CD8-positive, alpha-beta memory T cell (primary cell): ENCODE measurements around the gene C16orf92. TPM values are rescaled to one million over a fixed set of nuclear protein-coding genes. Genes with fewer than 3 reads are reported as not detected.

Experiments used
- CTCF ChIA-PET: fragments of 350-600 bp; sonication (Branson Sonifier 250); formaldehyde crosslinking; loops from one replicate; lab custom pipeline; 2021; ENCODE audit warnings: antibody characterized with exemption; lab: Charles Lee
- POLR2A ChIA-PET: fragments of 350-600 bp; sonication (Branson Sonifier 250); formaldehyde crosslinking; loops from one replicate; lab custom pipeline; 2021; ENCODE audit warnings: antibody characterized with exemption; lab: Charles Lee
- DNase-seq, 5 donors: peaks; one replicate each; pipeline versions ENCODE4 v3.0.0 to v3.0.0-alpha.2; 2020 to 2022; ENCODE audit warnings: mixed read lengths in 1 of 5
- H3K27ac ChIP-seq: one replicate; pipeline ENCODE4 v1.7.0; 2013; ENCODE audit warnings: low read depth, mild to moderate bottlenecking, low read length, moderate library complexity
- H3K27me3 ChIP-seq: 2 replicates; pipeline ENCODE4 v1.7.0; 2013; ENCODE audit warnings: low read length, mild to moderate bottlenecking; ENCODE audit not compliant: insufficient read depth, poor library complexity, severe bottlenecking
- H3K36me3 ChIP-seq: 2 replicates; pipeline ENCODE4 v1.7.0; 2013; ENCODE audit warnings: mild to moderate bottlenecking, low read length, moderate library complexity; ENCODE audit not compliant: insufficient read depth
- H3K4me1 ChIP-seq: 2 replicates; pipeline ENCODE4 v1.7.0; 2013; ENCODE audit warnings: mild to moderate bottlenecking, low read length, moderate library complexity; ENCODE audit not compliant: insufficient read depth
- H3K4me3 ChIP-seq: 2 replicates; pipeline ENCODE4 v1.7.0; 2013; ENCODE audit warnings: mild to moderate bottlenecking, low read length
- H3K9me3 ChIP-seq: 2 replicates; pipeline ENCODE4 v1.7.0; 2013; ENCODE audit warnings: mild to moderate bottlenecking, low read length
- H3K27ac Mint-ChIP-seq, 8 donors: one replicate each; pipeline ENCODE4 v1.8.0; 2020 to 2021; ENCODE audit warnings: mixed read lengths in 8 of 8, mild to moderate bottlenecking in 6 of 8, inconsistent platforms in 3 of 8, moderate library complexity in 3 of 8
- H3K27me3 Mint-ChIP-seq, 2 donors: one replicate each; pipeline ENCODE4 v1.8.0; 2020 to 2021; ENCODE audit warnings: mixed read lengths in 2 of 2, mild to moderate bottlenecking in 1 of 2, moderate library complexity in 1 of 2
- H3K36me3 Mint-ChIP-seq, 3 donors: one replicate each; pipeline ENCODE4 v1.8.0; 2020 to 2021; ENCODE audit warnings: mixed read lengths in 3 of 3, inconsistent platforms in 1 of 3, mild to moderate bottlenecking in 1 of 3
- H3K4me1 Mint-ChIP-seq, 3 donors: one replicate each; pipeline ENCODE4 v1.8.0; 2020 to 2021; ENCODE audit warnings: mixed read lengths in 3 of 3, inconsistent platforms in 1 of 3, mild to moderate bottlenecking in 1 of 3
- H3K4me3 Mint-ChIP-seq, 7 donors: one replicate each; pipeline ENCODE4 v1.8.0; 2020 to 2021; ENCODE audit warnings: mixed read lengths in 7 of 7, mild to moderate bottlenecking in 6 of 7, moderate library complexity in 4 of 7, inconsistent platforms in 2 of 7
- H3K9me3 Mint-ChIP-seq, 5 donors: one replicate each; pipeline ENCODE4 v1.8.0; 2020 to 2022; ENCODE audit warnings: mixed read lengths in 5 of 5, mild to moderate bottlenecking in 3 of 5, moderate library complexity in 2 of 5, inconsistent platforms in 1 of 5
- polyA plus RNA-seq: library from polyadenylated mRNA; unstranded; fragments of 300-500 nt; fragmentation: Illumina TruSeq; gene quantifications from one replicate; pipeline ENCODE4 v1.2.3, GENCODE V29; 2021
- total RNA-seq, 2 experiments: library from RNA; stranded (reverse); gene quantifications; one replicate each; pipeline ENCODE4 v1.2.3, GENCODE V29; 2021

Gene C16orf92, protein sequence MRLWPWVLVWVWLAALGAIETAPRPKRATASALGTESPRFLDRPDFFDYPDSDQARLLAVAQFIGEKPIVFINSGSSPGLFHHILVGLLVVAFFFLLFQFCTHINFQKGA
- total RNA-seq = not detected
- polyA plus RNA-seq = not detected

DNA sequence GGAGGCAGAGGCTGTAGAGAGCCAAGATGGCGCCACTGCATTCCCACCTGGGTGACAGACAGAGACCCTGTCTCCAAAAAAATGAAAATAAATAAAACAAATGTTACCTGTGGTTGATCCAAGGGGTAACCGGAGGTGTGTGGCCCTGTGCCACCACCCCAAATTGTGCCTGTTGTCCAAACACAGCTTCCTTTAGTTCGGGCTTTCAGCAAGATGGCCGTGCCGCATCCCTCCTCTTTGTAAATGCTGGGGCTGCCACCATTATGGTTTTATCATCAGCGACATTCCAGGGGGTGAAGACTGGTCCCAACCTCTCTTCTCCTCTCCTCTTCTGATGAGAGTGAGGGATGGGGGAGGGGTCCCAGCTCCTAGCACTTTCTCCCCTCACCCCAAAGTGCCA lies at the start of gene C16orf92:
C16orf92 (plus strand) TSS at position 312 of the 400 bp plus-strand sequence. CDS start 143 bp downstream, outside the sequence.
- ChIA-PET CTCF (interaction anchor here (1.0 to 1.2 kb wide), 3 partner anchors 8 to 331 kb away, joined by 3 to 4 read pairs (median 3); partner anchors contain the start of gene TLCD3B), POLR2A (no interaction called here)
- Histone ChIP-seq H3K4me1 (peaks cover 11% of the 10 kb centered on the region), H3K27ac (no peak within 1 kb of the TSS), H3K4me3 (no peak within 1 kb of the TSS), H3K36me3 (no peaks in the 10 kb centered on the region), H3K9me3 (no peaks in the 10 kb centered on the region), H3K27me3 (no peaks in the 10 kb centered on the region)
- DNase-seq = no peak
- peaks cover 22 to 25% of the 10 kb centered on the region in 2 donors for H3K27me3 Mint-ChIP-seq
- no peak within 1 kb of the TSS for H3K27ac Mint-ChIP-seq
- H3K9me3 Mint-ChIP-seq = no peaks in the 10 kb centered on the region
- no peak within 1 kb of the TSS for H3K4me3 Mint-ChIP-seq
- H3K4me1 Mint-ChIP-seq = peaks cover 5 to 12% (median 7%) of the 10 kb centered on the region in 3 donors
- H3K36me3 Mint-ChIP-seq = peaks cover 0 to 5% (median 0%) of the 10 kb centered on the region in 3 donors

DNA sequence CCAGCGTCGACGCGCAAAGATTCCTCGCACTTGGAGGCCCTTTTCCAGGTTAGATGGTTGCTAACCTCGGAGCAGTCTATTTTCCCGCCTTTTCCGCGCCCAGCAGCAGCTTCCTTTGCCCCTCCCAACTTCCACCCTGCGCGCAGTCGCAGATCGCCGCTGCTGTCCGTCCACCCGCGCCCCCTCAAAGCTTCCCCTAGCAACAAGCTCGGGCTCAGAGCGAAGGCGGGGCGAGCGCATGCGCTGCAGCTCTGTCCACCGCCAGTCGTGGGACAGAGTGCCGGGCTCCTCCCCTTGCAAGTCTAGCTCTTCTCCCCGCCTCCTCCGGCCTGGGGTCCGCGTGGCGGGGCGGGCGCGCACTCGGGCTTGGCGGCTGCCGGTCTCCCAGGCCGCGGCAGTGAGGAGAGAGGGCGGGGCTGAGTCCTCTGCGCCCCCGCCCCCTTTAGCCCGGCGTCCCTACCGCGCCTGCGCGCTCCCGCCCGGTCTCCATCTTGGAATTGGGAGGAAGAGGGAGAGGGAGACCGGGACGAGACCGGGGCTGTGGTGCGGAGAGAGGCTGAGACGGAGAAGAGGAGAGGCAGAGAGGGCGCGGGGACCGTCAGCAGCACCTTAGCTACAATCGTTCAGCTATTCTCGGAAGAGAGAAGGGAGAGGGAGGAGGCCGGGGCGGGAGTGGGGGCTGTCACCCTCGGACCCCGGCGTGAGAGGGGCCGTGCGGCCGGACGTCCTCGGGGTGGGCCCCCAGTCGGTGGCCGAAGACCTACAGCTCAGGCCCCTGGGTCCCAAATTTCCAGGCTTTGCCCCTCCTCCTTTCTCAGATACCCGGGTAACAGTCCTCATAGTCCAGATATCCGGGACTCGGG lies 49.4 kb upstream of the C16orf92 start, which contains the start of gene TAOK2:
TAOK2 (plus strand) TSS at position 485 of the 863 bp plus-strand sequence. CDS start 3,905 bp downstream, outside the sequence.
- H3K9me3 ChIP-seq = no peaks in the 10 kb centered on the region
- Mint-ChIP-seq H3K4me3 (peak within 1 kb of the TSS; percentile 87 to 95 (median 94)), H3K27me3 (no peaks in the 10 kb centered on the region), H3K4me1 (peaks cover 34 to 39% (median 36%) of the 10 kb centered on the region in 3 donors), H3K36me3 (peaks cover 2 to 39% (median 2%) of the 10 kb centered on the region in 3 donors), H3K27ac (peak within 1 kb of the TSS; percentile 86 to 98 (median 93)), H3K9me3 (no peaks in the 10 kb centered on the region)
- H3K27me3 ChIP-seq = no peaks in the 10 kb centered on the region
- peaks cover 31% of the 10 kb centered on the region for H3K4me1 ChIP-seq
- DNase-seq = peak; percentile 89 to 96 (median 93)
- H3K27ac ChIP-seq = peak within 1 kb of the TSS; percentile 71
- ChIA-PET POLR2A (interaction anchor here (0.6 to 2.8 kb wide), 12 partner anchors 12 to 283 kb away, joined by 3 to 17 read pairs (median 4); partner anchors contain the start of genes ALDOA, HIRIP3, INO80E and KCTD13), CTCF (interaction anchor here (0.7 to 4.3 kb wide), 16 partner anchors 8 to 456 kb away, joined by 3 to 33 read pairs (median 3); partner anchors contain the start of genes DCTPP1, HIRIP3, PAGR1 and TMEM219)
- H3K36me3 ChIP-seq = peaks cover 11% of the 10 kb centered on the region
- H3K4me3 ChIP-seq = peak within 1 kb of the TSS; percentile 96

DNA sequence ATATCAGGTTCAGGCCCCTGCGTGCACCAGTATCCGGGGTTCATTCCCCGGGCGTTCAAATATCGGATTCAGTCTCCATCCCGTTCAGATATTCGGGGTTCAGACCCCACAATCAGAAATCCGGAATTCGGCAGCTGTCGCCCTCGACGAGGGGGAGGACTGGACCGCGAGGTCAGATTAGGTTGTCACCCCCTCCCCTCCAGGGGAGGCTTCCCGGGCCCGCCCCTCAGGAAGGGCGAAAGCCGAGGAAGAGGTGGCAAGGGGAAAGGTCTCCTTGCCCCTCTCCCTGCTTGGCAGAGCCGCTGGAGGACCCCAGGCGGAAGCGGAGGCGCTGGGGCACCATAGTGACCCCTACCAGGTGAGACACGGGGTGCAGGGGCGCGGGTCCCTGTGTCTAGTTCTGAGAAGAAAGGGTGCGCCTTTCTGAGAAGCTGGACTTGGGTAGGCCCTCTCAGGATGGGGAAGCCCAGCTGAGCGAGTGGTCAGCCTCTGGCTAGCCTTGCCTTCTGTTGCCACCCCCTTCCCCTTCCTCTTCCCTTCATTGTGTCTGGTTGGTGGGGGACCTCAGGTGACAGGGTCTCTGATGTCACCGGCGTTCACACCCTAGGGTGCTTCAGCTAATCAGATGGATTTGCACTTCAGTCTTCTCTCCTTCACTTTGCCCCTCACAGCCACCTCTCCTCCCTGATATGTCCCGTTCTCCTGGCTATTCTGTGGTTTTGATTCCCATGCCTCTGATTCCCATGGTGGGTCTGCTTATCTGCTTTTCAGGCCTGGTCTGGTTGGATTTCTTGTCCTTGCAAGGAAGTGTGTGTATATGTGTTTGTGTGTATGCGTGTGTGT lies 48.5 kb upstream of the C16orf92 start:
- Mint-ChIP-seq H3K27ac (peak overlapping the region; percentile 86 to 98 (median 93)), H3K4me1 (peaks cover 34 to 39% (median 36%) of the 10 kb centered on the region in 3 donors), H3K36me3 (peaks cover 0 to 43% (median 4%) of the 10 kb centered on the region in 3 donors), H3K27me3 (no peaks in the 10 kb centered on the region), H3K9me3 (no peaks in the 10 kb centered on the region), H3K4me3 (peak overlapping the region; percentile 87 to 95 (median 94))
- peak overlapping the region; percentile 96 for H3K4me3 ChIP-seq
- peaks cover 16% of the 10 kb centered on the region for H3K36me3 ChIP-seq
- peak in 1 of 5 donors; percentile 18 for DNase-seq
- no peaks in the 10 kb centered on the region for H3K9me3 ChIP-seq
- ChIA-PET POLR2A (interaction anchor here (1.2 to 2.8 kb wide), 8 partner anchors 13 to 272 kb away, joined by 3 to 17 read pairs (median 4); partner anchors contain the start of genes HIRIP3, INO80E, KCTD13 and TMEM219), CTCF (interaction anchor here (0.9 to 4.3 kb wide), 5 partner anchors 11 to 270 kb away, joined by 3 to 33 read pairs (median 4); partner anchors contain the start of genes HIRIP3 and TMEM219)
- H3K27ac ChIP-seq = peak overlapping the region; percentile 71
- H3K27me3 ChIP-seq = no peaks in the 10 kb centered on the region
- peaks cover 31% of the 10 kb centered on the region for H3K4me1 ChIP-seq

DNA sequence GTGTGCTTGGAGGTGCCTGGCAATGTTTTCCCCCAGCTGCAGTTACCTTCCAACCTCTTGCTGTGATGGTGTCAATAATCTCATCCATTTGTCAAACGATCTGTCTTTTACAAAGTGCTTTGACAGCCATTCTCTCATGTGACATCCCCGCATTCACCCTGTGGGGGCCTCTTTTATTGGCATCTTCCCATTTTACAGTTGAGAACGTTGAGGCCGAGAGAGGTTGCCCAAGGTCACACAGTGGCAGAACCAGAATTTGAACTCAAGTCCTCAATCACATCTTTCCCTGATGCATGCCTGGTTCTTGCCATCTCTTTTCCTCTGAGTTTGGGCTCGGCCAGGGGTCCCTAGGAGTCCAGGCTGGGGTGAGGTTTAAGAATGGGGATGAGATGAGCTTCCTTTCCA lies 47.9 kb upstream of the C16orf92 start:
- H3K4me3 ChIP-seq = peak overlapping the region; percentile 96
- Mint-ChIP-seq H3K36me3 (peaks cover 0 to 47% (median 5%) of the 10 kb centered on the region in 3 donors), H3K27me3 (no peaks in the 10 kb centered on the region), H3K4me1 (peaks cover 34 to 39% (median 36%) of the 10 kb centered on the region in 3 donors), H3K4me3 (peak overlapping the region; percentile 87 to 95 (median 94)), H3K27ac (peak overlapping the region; percentile 85 to 98 (median 92)), H3K9me3 (no peaks in the 10 kb centered on the region)
- peaks cover 31% of the 10 kb centered on the region for H3K4me1 ChIP-seq
- peaks cover 22% of the 10 kb centered on the region for H3K36me3 ChIP-seq
- DNase-seq = no peak
- no peaks in the 10 kb centered on the region for H3K27me3 ChIP-seq
- peak overlapping the region; percentile 71 for H3K27ac ChIP-seq
- ChIA-PET POLR2A (interaction anchor here (1.2 kb wide), 2 partner anchors 14 to 190 kb away, joined by 3 to 4 read pairs; no protein-coding TSS in a partner anchor), CTCF (interaction anchor here (0.6 kb wide), 1 partner anchor 274 kb away, joined by 3 read pairs; no protein-coding TSS in a partner anchor)
- H3K9me3 ChIP-seq = no peaks in the 10 kb centered on the region

DNA sequence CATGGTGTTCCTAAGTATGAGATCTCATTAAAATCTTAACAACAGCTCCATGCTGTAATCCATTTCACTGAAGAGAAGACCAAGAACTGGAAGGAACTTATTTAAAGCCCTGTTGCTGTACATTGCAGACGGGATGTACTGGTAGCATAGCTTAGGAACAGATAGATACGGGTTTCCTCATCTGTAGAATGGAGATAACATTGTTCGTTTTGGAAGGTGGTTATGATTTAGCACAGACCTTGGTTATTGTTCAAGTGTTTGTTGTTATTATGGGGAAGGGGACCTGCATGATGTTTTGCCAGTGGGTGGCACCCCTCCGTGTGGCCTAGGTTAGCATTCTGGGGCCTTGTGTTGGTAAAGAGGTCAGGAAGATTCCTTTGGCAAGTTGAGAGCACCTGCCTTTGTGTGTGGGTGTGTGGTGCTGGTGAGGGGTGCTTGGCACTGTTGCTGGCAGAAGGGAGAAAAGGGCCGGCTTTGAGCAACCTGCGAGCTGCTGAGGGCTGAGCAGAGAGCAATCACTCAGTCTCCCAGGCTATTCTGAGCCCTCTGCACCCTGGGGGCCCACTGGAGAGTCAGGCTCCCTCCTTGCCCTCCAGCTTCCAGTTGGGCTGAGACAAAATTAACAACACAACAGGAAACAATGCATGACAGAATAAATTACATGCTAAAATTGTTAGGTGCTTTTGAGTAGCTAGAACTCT lies 47.0 kb upstream of the C16orf92 start:
- peak overlapping the region; percentile 5 for H3K4me3 ChIP-seq
- H3K4me1 Mint-ChIP-seq = peaks cover 34 to 39% (median 36%) of the 10 kb centered on the region in 3 donors
- H3K27me3 Mint-ChIP-seq = no peaks in the 10 kb centered on the region
- POLR2A ChIA-PET = interaction anchor here (1.2 kb wide), 2 partner anchors 15 to 191 kb away, joined by 3 to 4 read pairs; no protein-coding TSS in a partner anchor
- H3K27me3 ChIP-seq = no peaks in the 10 kb centered on the region
- H3K27ac ChIP-seq = no peak overlapping the region
- H3K4me1 ChIP-seq = peaks cover 31% of the 10 kb centered on the region
- no peak for DNase-seq
- H3K9me3 Mint-ChIP-seq = no peaks in the 10 kb centered on the region
- peak overlapping the region; percentile 71 to 98 (median 91) for H3K27ac Mint-ChIP-seq
- peaks cover 0 to 55% (median 5%) of the 10 kb centered on the region in 3 donors for H3K36me3 Mint-ChIP-seq
- H3K4me3 Mint-ChIP-seq = peak overlapping the region; percentile 87 to 95 (median 94)
- CTCF ChIA-PET = interaction anchor here (0.6 to 1.4 kb wide), 2 partner anchors 160 to 275 kb away, joined by 3 to 6 read pairs; partner anchors contain the start of gene PAGR1
- H3K36me3 ChIP-seq = peaks cover 25% of the 10 kb centered on the region
- no peaks in the 10 kb centered on the region for H3K9me3 ChIP-seq

DNA sequence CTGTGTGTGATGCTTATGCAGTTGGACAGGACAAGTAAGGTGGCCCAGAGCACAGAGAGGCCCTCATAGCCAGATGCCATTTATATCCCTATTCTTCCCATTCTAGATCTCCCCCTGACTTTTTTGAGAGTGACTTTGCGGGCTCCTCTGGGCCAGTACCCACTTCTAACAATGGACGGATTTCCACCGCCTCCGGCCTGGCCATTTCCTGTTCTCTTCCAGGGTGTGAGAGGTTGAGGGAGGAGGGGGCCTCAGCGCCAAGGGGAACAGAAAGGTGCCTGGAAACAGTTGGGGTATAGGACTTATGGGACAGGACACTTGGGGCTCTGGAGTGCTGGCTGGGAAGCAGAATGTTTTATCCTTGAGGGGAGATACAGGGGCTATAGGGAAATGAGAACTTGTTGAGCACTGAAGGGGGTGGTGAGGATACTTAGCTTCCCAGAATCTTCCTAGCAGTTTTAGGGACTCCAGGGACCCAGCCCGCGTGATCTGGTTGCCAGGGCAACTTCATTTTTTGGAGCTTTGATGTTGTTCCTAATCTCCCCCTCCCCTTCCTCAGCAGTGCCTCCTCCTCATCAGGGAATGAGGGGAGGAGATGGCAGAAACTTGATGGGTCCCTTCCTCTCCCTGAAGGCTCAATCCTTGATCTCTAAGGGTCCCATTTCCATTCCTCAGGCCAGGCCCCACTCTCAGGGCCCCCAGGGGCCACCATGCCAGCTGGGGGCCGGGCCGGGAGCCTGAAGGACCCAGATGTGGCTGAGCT lies 45.8 kb upstream of the C16orf92 start:
- Histone ChIP-seq H3K36me3 (peaks cover 37% of the 10 kb centered on the region), H3K27ac (no peak overlapping the region), H3K27me3 (no peaks in the 10 kb centered on the region), H3K4me3 (no peak overlapping the region), H3K9me3 (no peaks in the 10 kb centered on the region), H3K4me1 (peaks cover 31% of the 10 kb centered on the region)
- no peak for DNase-seq
- H3K4me3 Mint-ChIP-seq = peak overlapping the region in 3 of 7 donors; percentile 4 to 76 (median 70)
- H3K36me3 Mint-ChIP-seq = peaks cover 0 to 63% (median 9%) of the 10 kb centered on the region in 3 donors
- no peaks in the 10 kb centered on the region for H3K9me3 Mint-ChIP-seq
- ChIA-PET POLR2A (interaction anchor here (0.8 kb wide), 1 partner anchor 275 kb away, joined by 3 read pairs; no protein-coding TSS in a partner anchor), CTCF (no interaction called here)
- H3K27me3 Mint-ChIP-seq = no peaks in the 10 kb centered on the region
- H3K4me1 Mint-ChIP-seq = peaks cover 34 to 39% (median 36%) of the 10 kb centered on the region in 3 donors
- peak overlapping the region in 5 of 8 donors; percentile 45 to 95 (median 86) for H3K27ac Mint-ChIP-seq
